SK-N-SH treated with all-trans-retinoic acid at 6 μM for 48 hours (cell line): ENCODE results near the gene GABBR2.

Experiments used
- ATAC-seq: fragments of 200-7000 bp; cut with Tn5 transposase; 3 replicates; pipeline ENCODE4 v1.9.1; 2020; ENCODE audit warnings: mild to moderate bottlenecking, moderate library complexity
- CREB5 ChIP-seq: fragments of 250-450 bp; sonication (Bioruptor Pico); IDR thresholded peaks from 2 replicates; pipeline ENCODE4 v1.5.1; 2020; ENCODE audit warnings: low read depth, mild to moderate bottlenecking, moderate library complexity
- CSRNP3 ChIP-seq: fragments of 250-450 bp; sonication (Bioruptor Pico); IDR thresholded peaks from 2 replicates; pipeline ENCODE4 v1.5.1; 2021; ENCODE audit warnings: mild to moderate bottlenecking, moderate library complexity
- GLIS3 ChIP-seq: fragments of 250-450 bp; sonication (Bioruptor Pico); IDR thresholded peaks from 2 replicates; pipeline ENCODE4 v1.5.0; 2020; ENCODE audit warnings: mild to moderate bottlenecking, moderate library complexity
- ISL1 ChIP-seq: fragments of 250-450 bp; sonication (Bioruptor Pico); IDR thresholded peaks from 2 replicates; pipeline ENCODE4 v2.1.2; 2022; ENCODE audit warnings: mild to moderate bottlenecking, moderate library complexity
- OSR1 ChIP-seq: fragments of 250-450 bp; sonication (Bioruptor Pico); IDR thresholded peaks from 2 replicates; pipeline ENCODE4 v1.8.0; 2022; ENCODE audit warnings: moderate library complexity, mild to moderate bottlenecking, inconsistent platforms
- PATZ1 ChIP-seq: fragments of 250-450 bp; sonication (Bioruptor Pico); IDR thresholded peaks from 2 replicates; pipeline ENCODE4 v1.8.0; 2020; ENCODE audit warnings: mild to moderate bottlenecking, moderate library complexity, borderline replicate concordance
- POU6F1 ChIP-seq: fragments of 250-450 bp; sonication (Bioruptor Pico); IDR thresholded peaks from 2 replicates; pipeline ENCODE4 v1.8.0; 2021; ENCODE audit warnings: low read depth, mild to moderate bottlenecking, moderate library complexity, borderline replicate concordance
- SNAI2 ChIP-seq: fragments of 250-450 bp; sonication (Bioruptor Pico); IDR thresholded peaks from 2 replicates; pipeline ENCODE4 v1.5.0; 2020; ENCODE audit warnings: mild to moderate bottlenecking, moderate library complexity
- TCF4 ChIP-seq: fragments of 250-450 bp; sonication (Bioruptor Pico); IDR thresholded peaks from 2 replicates; pipeline ENCODE4 v1.8.0; 2021; ENCODE audit warnings: mild to moderate bottlenecking, moderate library complexity, borderline replicate concordance
- TOX ChIP-seq: fragments of 250-450 bp; sonication (Bioruptor Pico); IDR thresholded peaks from 2 replicates; pipeline ENCODE4 v1.8.0; 2021; ENCODE audit warnings: mild to moderate bottlenecking, moderate library complexity, borderline replicate concordance
- TSHZ2 ChIP-seq: fragments of 250-450 bp; sonication (Bioruptor Pico); IDR thresholded peaks from 2 replicates; pipeline ENCODE4 v1.5.0; 2020; ENCODE audit warnings: mild to moderate bottlenecking, moderate library complexity
- ZC3H10 ChIP-seq: fragments of 250-450 bp; sonication (Bioruptor Pico); IDR thresholded peaks from 2 replicates; pipeline ENCODE4 v1.5.1; 2021; ENCODE audit warnings: mild to moderate bottlenecking, moderate library complexity
- ZFP30 ChIP-seq: fragments of 450-650 bp; formaldehyde crosslinking; IDR thresholded peaks from 2 replicates; pipeline ENCODE4 v1.5.0; 2022; ENCODE audit warnings: mild to moderate bottlenecking, moderate library complexity
- ZNF565 ChIP-seq: fragments of 450-650 bp; formaldehyde crosslinking; conservative IDR thresholded peaks from 2 replicates; pipeline ENCODE4 v1.5.0; 2020; ENCODE audit warnings: low read depth, mild to moderate bottlenecking, moderate library complexity

The GABBR2 gene

GRCh38 chr9:98425079-98425478, 283.7 kb downstream of the GABBR2 start (continued):
- TF ChIP-seq TSHZ2 (no peak), TCF4 (CRISPR knock-in tag) (no peak)

- ATAC-seq = no peak
- TF ChIP-seq ISL1 (CRISPR knock-in tag) (no peak), TOX (CRISPR knock-in tag) (no peak), SNAI2 (CRISPR knock-in tag) (no peak), ZC3H10 (CRISPR knock-in tag) (no peak)
Observed at GRCh38 chr9:98419260-98419603, 289.5 kb downstream of the GABBR2 start.

GRCh38 chr9:98418578-98419259, 290.0 kb downstream of the GABBR2 start:
- no peak for ATAC-seq
- no peak for TF ChIP-seq OSR1 (CRISPR knock-in tag)
- no peak for TF ChIP-seq TSHZ2
- no peak for TF ChIP-seq ZNF565 (CRISPR knock-in tag)
- TF ChIP-seq PATZ1 = no peak
- no peak for TF ChIP-seq ZFP30
- TF ChIP-seq TOX (CRISPR knock-in tag) = no peak

GRCh38 chr9:98416294-98417248, 292.2 kb downstream of the GABBR2 start:
- no peak for ATAC-seq

More at GRCh38 chr9:98416294-98417248, 292.2 kb downstream of the GABBR2 start:
- TF ChIP-seq POU6F1 (CRISPR knock-in tag) (no peak), CREB5 (CRISPR knock-in tag) (no peak), GLIS3 (no peak), ZC3H10 (CRISPR knock-in tag) (no peak), CSRNP3 (CRISPR knock-in tag) (no peak)
